Skeletal muscle satellite cell (primary cell): Measurements from ENCODE around the gene IPPK.
"Not testable (repeated sequence)": the region's sequence is repeated elsewhere in the genome, so short reads cannot be mapped to it uniquely, and the experiment has no call there.

Experiments
- H3K27me3 ChIP-seq: 2 replicates; pipeline ENCODE4 v1.7.0; 2013; ENCODE audit warnings: low read length; ENCODE audit not compliant: control insufficient read depth, insufficient read depth
- H3K36me3 ChIP-seq: 2 replicates; pipeline ENCODE4 v1.7.0; 2013; ENCODE audit warnings: mild to moderate bottlenecking, control low read depth, low read length; ENCODE audit not compliant: insufficient read depth
- H3K4me1 ChIP-seq: 2 replicates; pipeline ENCODE4 v1.7.0; 2013; ENCODE audit warnings: low read length; ENCODE audit not compliant: control insufficient read depth, insufficient read depth
- H3K4me2 ChIP-seq: 2 replicates; pipeline ENCODE4 v1.7.0; 2013; ENCODE audit warnings: mild to moderate bottlenecking, low read length
- H3K4me3 ChIP-seq: 2 replicates; pipeline ENCODE4 v1.7.0; 2013; ENCODE audit warnings: low read length
- H3K9ac ChIP-seq: 2 replicates; pipeline ENCODE4 v1.7.0; 2013; ENCODE audit warnings: mild to moderate bottlenecking, low read depth, low read length, moderate library complexity
- H3K9me3 ChIP-seq: replicated peaks from 2 replicates; pipeline ENCODE4 v1.7.0; 2013; ENCODE audit warnings: mild to moderate bottlenecking, control low read depth, low read length

The IPPK gene

DNA sequence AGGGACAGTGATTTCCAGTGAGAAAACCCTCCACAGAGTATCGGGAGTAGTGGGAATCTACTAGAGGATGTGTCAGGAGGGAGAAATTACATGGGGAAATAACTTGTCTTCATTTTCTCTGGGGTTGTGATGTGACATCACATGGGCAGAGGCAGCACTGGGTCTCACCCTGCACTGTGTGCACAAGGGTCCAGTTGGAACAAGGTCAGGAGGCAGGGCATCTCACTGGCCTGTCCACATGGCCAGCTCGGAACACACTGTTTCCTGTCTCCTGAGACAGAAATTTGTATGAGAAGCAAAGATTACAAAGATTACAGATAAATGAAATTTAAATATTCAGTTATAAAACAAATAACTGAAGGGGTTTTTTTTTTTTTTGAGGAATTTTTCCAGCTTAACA lies 71.5 kb downstream of the IPPK start:
- Histone ChIP-seq H3K4me3 (no peak overlapping the region), H3K9me3 (no peaks in the 10 kb centered on the region), H3K4me1 (peaks cover 20% of the 10 kb centered on the region), H3K36me3 (no peaks in the 10 kb centered on the region), H3K4me2 (no peak overlapping the region), H3K27me3 (no peaks in the 10 kb centered on the region), H3K9ac (no peak overlapping the region)

- peaks cover 10% of the 10 kb centered on the region for H3K4me1 ChIP-seq
- no peak overlapping the region for H3K9ac ChIP-seq
- no peaks in the 10 kb centered on the region for H3K36me3 ChIP-seq
- H3K4me3 ChIP-seq: no peak overlapping the region
- H3K9me3 ChIP-seq: no peaks in the 10 kb centered on the region
- no peak overlapping the region for H3K4me2 ChIP-seq
- no peaks in the 10 kb centered on the region for H3K27me3 ChIP-seq
Observed at GRCh38 chr9:92595930-92596329, 74.0 kb downstream of the IPPK start.

DNA sequence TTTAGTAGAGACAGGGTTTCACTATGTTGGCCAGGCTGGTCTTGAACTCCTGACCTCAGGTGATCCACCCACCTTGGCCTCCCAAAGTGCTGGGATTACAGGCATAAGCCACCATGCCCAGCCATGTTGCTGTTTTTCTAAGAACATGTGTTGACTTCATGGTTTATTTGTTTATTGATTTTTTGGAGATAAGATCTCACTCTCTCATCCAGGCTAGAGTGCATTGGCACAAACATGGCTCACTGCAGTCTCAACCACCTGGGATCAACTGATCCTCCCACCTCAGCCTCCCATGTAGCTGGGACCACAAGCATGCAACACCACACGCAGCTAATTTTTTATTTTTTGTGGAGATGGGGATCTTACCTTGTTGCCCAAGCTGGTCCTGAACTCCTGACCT lies 74.9 kb downstream of the IPPK start:
- H3K27me3 ChIP-seq, H3K36me3 ChIP-seq, H3K4me3 ChIP-seq, H3K9ac ChIP-seq, H3K4me2 ChIP-seq, H3K4me1 ChIP-seq, H3K9me3 ChIP-seq: not testable (repeated sequence)

GRCh38 chr9:92592946-92593861 lies 76.7 kb downstream of the IPPK start:
- H3K9me3 ChIP-seq: no peaks in the 10 kb centered on the region

DNA sequence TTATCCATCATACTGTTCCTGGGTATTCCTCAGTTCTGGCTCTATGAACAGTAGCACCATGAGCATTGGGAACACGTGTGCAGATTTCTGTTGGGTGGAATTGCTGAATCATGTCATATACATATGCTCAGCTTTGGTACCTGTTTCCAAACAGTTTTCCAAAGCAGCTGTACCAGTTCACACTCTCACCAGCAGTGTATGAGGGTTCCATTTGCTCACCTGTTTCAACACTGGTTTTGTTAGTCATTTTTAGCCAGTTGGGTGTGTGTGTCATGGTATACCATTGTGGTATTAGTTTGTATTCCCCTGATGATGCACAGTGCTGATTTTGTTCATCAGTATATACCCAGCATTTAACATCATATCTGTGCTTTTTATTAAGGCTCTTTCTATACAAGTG lies 77.4 kb downstream of the IPPK start:
- Histone ChIP-seq H3K36me3 (no peaks in the 10 kb centered on the region), H3K4me1 (no peaks in the 10 kb centered on the region), H3K9ac (no peak overlapping the region), H3K27me3 (no peaks in the 10 kb centered on the region), H3K4me3 (no peak overlapping the region), H3K9me3 (no peaks in the 10 kb centered on the region), H3K4me2 (no peak overlapping the region)

More at GRCh38 chr9:92592946-92593861, 76.7 kb downstream of the IPPK start:
- H3K4me2 ChIP-seq: no peak overlapping the region
- no peaks in the 10 kb centered on the region for H3K27me3 ChIP-seq
- H3K4me1 ChIP-seq: no peaks in the 10 kb centered on the region
- H3K36me3 ChIP-seq: no peaks in the 10 kb centered on the region
- H3K9ac ChIP-seq: no peak overlapping the region
- no peak overlapping the region for H3K4me3 ChIP-seq

- H3K36me3 ChIP-seq: no peaks in the 10 kb centered on the region
- no peak overlapping the region for H3K4me2 ChIP-seq
- H3K27me3 ChIP-seq: no peaks in the 10 kb centered on the region
- no peak overlapping the region for H3K4me3 ChIP-seq
- H3K9ac ChIP-seq: no peak overlapping the region
- no peaks in the 10 kb centered on the region for H3K9me3 ChIP-seq
- no peaks in the 10 kb centered on the region for H3K4me1 ChIP-seq
Observed at GRCh38 chr9:92590377-92590776, 79.6 kb downstream of the IPPK start.

- Histone ChIP-seq H3K9me3 (no peaks in the 10 kb centered on the region), H3K4me2 (no peak overlapping the region), H3K9ac (no peak overlapping the region)
Observed at GRCh38 chr9:92589923-92590322, 80.0 kb downstream of the IPPK start.

GRCh38 chr9:92576175-92576574 lies 93.8 kb downstream of the IPPK start:
- no peak overlapping the region for H3K9ac ChIP-seq
- H3K4me1 ChIP-seq: peaks cover 5% of the 10 kb centered on the region
- H3K36me3 ChIP-seq: no peaks in the 10 kb centered on the region
- no peak overlapping the region for H3K4me2 ChIP-seq
- H3K27me3 ChIP-seq: no peaks in the 10 kb centered on the region
- no peaks in the 10 kb centered on the region for H3K9me3 ChIP-seq
- H3K4me3 ChIP-seq: no peak overlapping the region

More at GRCh38 chr9:92589923-92590322, 80.0 kb downstream of the IPPK start:
- no peaks in the 10 kb centered on the region for H3K4me1 ChIP-seq
- no peak overlapping the region for H3K4me3 ChIP-seq
- H3K36me3 ChIP-seq: no peaks in the 10 kb centered on the region
- no peaks in the 10 kb centered on the region for H3K27me3 ChIP-seq

GRCh38 chr9:92573612-92574011 lies 96.3 kb downstream of the IPPK start:
- H3K36me3 ChIP-seq, H3K4me1 ChIP-seq, H3K4me2 ChIP-seq, H3K4me3 ChIP-seq, H3K9me3 ChIP-seq, H3K27me3 ChIP-seq, H3K9ac ChIP-seq: not testable (repeated sequence)

GRCh38 chr9:92571871-92572270 lies 98.1 kb downstream of the IPPK start:
- H3K36me3 ChIP-seq, H3K9me3 ChIP-seq, H3K27me3 ChIP-seq, H3K4me3 ChIP-seq, H3K4me1 ChIP-seq, H3K9ac ChIP-seq, H3K4me2 ChIP-seq: not testable (repeated sequence)

DNA sequence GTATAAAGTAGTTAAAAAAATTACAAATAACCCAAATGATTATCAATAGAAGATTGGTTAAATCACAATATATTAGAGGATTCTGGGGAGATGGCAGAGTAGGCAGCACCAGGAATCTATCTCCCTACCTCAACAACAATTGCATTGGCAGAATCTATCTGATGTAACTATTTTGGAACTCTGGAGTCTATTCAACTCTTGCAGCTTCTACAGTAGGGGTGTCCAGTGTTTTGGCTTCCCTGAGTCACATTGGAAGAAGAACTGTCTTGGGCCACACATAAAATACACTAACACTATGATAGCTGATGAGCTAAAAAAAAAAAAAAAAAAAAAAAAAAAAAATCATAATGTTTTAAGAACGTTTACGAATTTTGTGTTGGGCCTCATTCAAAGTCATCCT lies 104.9 kb downstream of the IPPK start:
- H3K27me3 ChIP-seq: no peaks in the 10 kb centered on the region
- H3K4me1 ChIP-seq: peaks cover 10% of the 10 kb centered on the region
- no peaks in the 10 kb centered on the region for H3K36me3 ChIP-seq
- no peak overlapping the region for H3K4me3 ChIP-seq
- no peaks in the 10 kb centered on the region for H3K9me3 ChIP-seq
- H3K9ac ChIP-seq: no peak overlapping the region
- H3K4me2 ChIP-seq: no peak overlapping the region

- H3K4me1 ChIP-seq: peaks cover 10% of the 10 kb centered on the region
- no peaks in the 10 kb centered on the region for H3K9me3 ChIP-seq
- no peak overlapping the region for H3K9ac ChIP-seq
- H3K4me3 ChIP-seq: no peak overlapping the region
- no peak overlapping the region for H3K4me2 ChIP-seq
- H3K36me3 ChIP-seq: no peaks in the 10 kb centered on the region
- H3K27me3 ChIP-seq: no peaks in the 10 kb centered on the region
Observed at GRCh38 chr9:92564504-92564903, 105.4 kb downstream of the IPPK start.
